ENCODE results near the gene GDE1. TPM values are rescaled to one million over a fixed set of nuclear protein-coding genes. Genes with fewer than 3 reads are reported as not detected.

Gene GDE1
- total and polyA plus RNA-seq, 9 of the 15 experiments (the other 6 are each of a cell fraction or from before 2014, with no cell fraction given), result 18.8 to 40.5 (median 22.3) TPM

- TF ChIP-seq NEUROD1 (IDR thresholded peaks at IDR 0.05; ENCODE audit: borderline replicate concordance, low read depth, low read length, partially characterized antibody) (no peak), ADNP (tag; IDR thresholded peaks at IDR 0.05) (peak; percentile 40; the same call in 1 of the 2 replicates), ZBTB33 (CRISPR knock-in tag; IDR thresholded peaks at IDR 0.05) (no peak), RBBP5 (IDR thresholded peaks at IDR 0.05; ENCODE audit: borderline replicate concordance, insufficient read depth, low read length, poor library complexity, severe bottlenecking) (no peak), CUX1 (CRISPR knock-in tag; IDR thresholded peaks at IDR 0.05) (no peak), ZC3H8 (IDR thresholded peaks at IDR 0.05) (no peak), ZNF77 (CRISPR knock-in tag; IDR thresholded peaks at IDR 0.05) (no peak), KDM1A (IDR thresholded peaks at IDR 0.05) (peak in 1 of 2 experiments; percentile 33; a peak in 1 of 4 replicates), DPF2 (IDR thresholded peaks at IDR 0.05) (no peak), CCAR2 (IDR thresholded peaks at IDR 0.05; ENCODE audit: low read depth, low read length) (no peak), DEAF1 (CRISPR knock-in tag; IDR thresholded peaks at IDR 0.05) (peak; percentile 76)
Measured at GRCh38 chr16:19502395-19503131, 19.3 kb downstream of the GDE1 start (continued).
